ENCODE measurements around the gene RPS6KC1.

- TF ChIP-seq CTCF (IDR thresholded peaks at IDR 0.05) (no peak), POLR2A (IDR thresholded peaks at IDR 0.05) (no peak), EP300 (IDR thresholded peaks at IDR 0.05) (no peak)
Measured at GRCh38 chr1:213154056-213154685, 103.1 kb downstream of the RPS6KC1 start.

Measured in ovary (tissue), 3 donors.